Left hindlimb (tissue), 1 donor: ENCODE measurements around the gene CBX4.

ENCODE experiments used
- DNase-seq: peaks from one replicate; pipeline ENCODE4 v3.0.0-alpha.2; 2018

CBX4 gene

GRCh38 chr17:79841369-79842135 lies 2.3 kb upstream of the CBX4 start:
- DNase-seq: no peak

- no peak for DNase-seq
Measured at GRCh38 chr17:79840989-79841286, 1.7 kb upstream of the CBX4 start.

- peak; percentile 68 for DNase-seq
Measured at GRCh38 chr17:79840269-79840988, 1.2 kb upstream of the CBX4 start.

- DNase-seq: peak; percentile 81
Measured at GRCh38 chr17:79838522-79839274, 542 bp downstream of the CBX4 start.

GRCh38 chr17:79837888-79838521 lies 1.2 kb downstream of the CBX4 start:
- peak; percentile 41 for DNase-seq

- peak; percentile 61 for DNase-seq
Measured at GRCh38 chr17:79836972-79837887, 2.0 kb downstream of the CBX4 start.

- DNase-seq: no peak
Measured at GRCh38 chr17:79836510-79836971, 2.7 kb downstream of the CBX4 start.

- no peak for DNase-seq
Measured at GRCh38 chr17:79835953-79836509, 3.2 kb downstream of the CBX4 start.

- DNase-seq: no peak
Measured at GRCh38 chr17:79835470-79835899, 3.8 kb downstream of the CBX4 start.

- peak; percentile 46 for DNase-seq
Measured at GRCh38 chr17:79834565-79835469, 4.4 kb downstream of the CBX4 start.

- no peak for DNase-seq
Measured at GRCh38 chr17:79833744-79834564, 5.3 kb downstream of the CBX4 start.

GRCh38 chr17:79833110-79833450 lies 6.2 kb downstream of the CBX4 start:
- no peak for DNase-seq

- peak; percentile 59 for DNase-seq
Measured at GRCh38 chr17:79832218-79833109, 6.8 kb downstream of the CBX4 start.

- DNase-seq: peak; percentile 72
Measured at GRCh38 chr17:79831265-79832217, 7.7 kb downstream of the CBX4 start.

GRCh38 chr17:79830763-79831264 lies 8.4 kb downstream of the CBX4 start:
- DNase-seq: no peak

GRCh38 chr17:79830303-79830702 lies 8.9 kb downstream of the CBX4 start:
- no peak for DNase-seq

- no peak for DNase-seq
Measured at GRCh38 chr17:79829457-79829856, 9.8 kb downstream of the CBX4 start.
